HL-60 (cell line): Measurements from ENCODE around the gene PTGDR.

Experiments
- DNase-seq, 2 experiments: peaks; one replicate each; pipeline ENCODE4 v3.0.0-alpha.2; 2010 to 2020; ENCODE audit warnings: low read depth in 1 of 2, low spot score in 1 of 2
- H3K27ac ChIP-seq: fragments of 250-450 bp; sonication (Bioruptor Pico); replicated peaks from 2 replicates; pipeline ENCODE4 v1.5.1; 2020; ENCODE audit warnings: mild to moderate bottlenecking, moderate library complexity
- H3K27me3 ChIP-seq: fragments of 250-450 bp; sonication (Bioruptor Pico); 2 replicates; pipeline ENCODE4 v1.5.1; 2021; ENCODE audit warnings: mild to moderate bottlenecking, moderate library complexity; ENCODE audit not compliant: insufficient read depth, poor library complexity, severe bottlenecking
- H3K4me3 ChIP-seq: replicated peaks from 2 replicates; pipeline ENCODE4 v1.5.1; 2011; ENCODE audit warnings: mild to moderate bottlenecking, control low read depth, low read length; ENCODE audit not compliant: insufficient read depth
- GABPA ChIP-seq: IDR thresholded peaks from 2 replicates; pipeline ENCODE4 v1.6.1; 2012; ENCODE audit warnings: low read depth
- POLR2AphosphoS5 ChIP-seq: IDR thresholded peaks from 2 replicates; pipeline ENCODE4 v1.6.1; 2012; ENCODE audit warnings: low read depth
- SPI1 ChIP-seq: IDR thresholded peaks from 2 replicates; pipeline ENCODE4 v1.6.1; 2012; ENCODE audit warnings: low read depth, mild to moderate bottlenecking, borderline replicate concordance
- TF ChIP-seq, protein P1 (sequence below): IDR thresholded peaks from 2 replicates; pipeline ENCODE4 v1.6.1; 2012; ENCODE audit warnings: low read depth; ENCODE audit not compliant: insufficient replicate concordance
- TF ChIP-seq, protein P2 (sequence below): IDR thresholded peaks from one replicate; pipeline ENCODE4 v1.5.1; 2011; ENCODE audit warnings: low read length, control low read depth, inconsistent platforms; ENCODE audit not compliant: insufficient read depth

Gene PTGDR

DNA sequence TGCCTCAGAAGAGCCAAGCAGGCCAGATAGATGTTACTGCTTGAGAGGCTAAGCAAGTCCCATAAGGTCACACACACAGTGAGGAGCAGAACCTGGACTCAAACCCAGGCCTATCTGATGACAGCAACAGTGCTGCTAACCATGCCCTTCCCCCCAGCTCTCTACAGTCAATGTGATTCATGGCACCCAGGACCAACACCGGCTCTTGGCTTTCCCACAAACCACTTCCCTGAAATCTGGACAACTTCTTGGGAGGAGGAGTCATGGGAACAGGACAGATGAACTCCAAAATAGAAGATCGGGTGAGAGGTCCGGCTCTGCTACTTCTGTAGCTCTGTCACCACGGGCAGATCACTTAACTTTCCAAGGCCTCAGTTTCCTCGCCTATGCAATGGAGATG is 716 bp upstream of the PTGDR start:
- TF ChIP-seq POLR2AphosphoS5 (no peak), SPI1 (no peak), GABPA (no peak)
- TF ChIP-seq, protein P1, sequence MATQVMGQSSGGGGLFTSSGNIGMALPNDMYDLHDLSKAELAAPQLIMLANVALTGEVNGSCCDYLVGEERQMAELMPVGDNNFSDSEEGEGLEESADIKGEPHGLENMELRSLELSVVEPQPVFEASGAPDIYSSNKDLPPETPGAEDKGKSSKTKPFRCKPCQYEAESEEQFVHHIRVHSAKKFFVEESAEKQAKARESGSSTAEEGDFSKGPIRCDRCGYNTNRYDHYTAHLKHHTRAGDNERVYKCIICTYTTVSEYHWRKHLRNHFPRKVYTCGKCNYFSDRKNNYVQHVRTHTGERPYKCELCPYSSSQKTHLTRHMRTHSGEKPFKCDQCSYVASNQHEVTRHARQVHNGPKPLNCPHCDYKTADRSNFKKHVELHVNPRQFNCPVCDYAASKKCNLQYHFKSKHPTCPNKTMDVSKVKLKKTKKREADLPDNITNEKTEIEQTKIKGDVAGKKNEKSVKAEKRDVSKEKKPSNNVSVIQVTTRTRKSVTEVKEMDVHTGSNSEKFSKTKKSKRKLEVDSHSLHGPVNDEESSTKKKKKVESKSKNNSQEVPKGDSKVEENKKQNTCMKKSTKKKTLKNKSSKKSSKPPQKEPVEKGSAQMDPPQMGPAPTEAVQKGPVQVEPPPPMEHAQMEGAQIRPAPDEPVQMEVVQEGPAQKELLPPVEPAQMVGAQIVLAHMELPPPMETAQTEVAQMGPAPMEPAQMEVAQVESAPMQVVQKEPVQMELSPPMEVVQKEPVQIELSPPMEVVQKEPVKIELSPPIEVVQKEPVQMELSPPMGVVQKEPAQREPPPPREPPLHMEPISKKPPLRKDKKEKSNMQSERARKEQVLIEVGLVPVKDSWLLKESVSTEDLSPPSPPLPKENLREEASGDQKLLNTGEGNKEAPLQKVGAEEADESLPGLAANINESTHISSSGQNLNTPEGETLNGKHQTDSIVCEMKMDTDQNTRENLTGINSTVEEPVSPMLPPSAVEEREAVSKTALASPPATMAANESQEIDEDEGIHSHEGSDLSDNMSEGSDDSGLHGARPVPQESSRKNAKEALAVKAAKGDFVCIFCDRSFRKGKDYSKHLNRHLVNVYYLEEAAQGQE = no peak
- TF ChIP-seq, protein P2, sequence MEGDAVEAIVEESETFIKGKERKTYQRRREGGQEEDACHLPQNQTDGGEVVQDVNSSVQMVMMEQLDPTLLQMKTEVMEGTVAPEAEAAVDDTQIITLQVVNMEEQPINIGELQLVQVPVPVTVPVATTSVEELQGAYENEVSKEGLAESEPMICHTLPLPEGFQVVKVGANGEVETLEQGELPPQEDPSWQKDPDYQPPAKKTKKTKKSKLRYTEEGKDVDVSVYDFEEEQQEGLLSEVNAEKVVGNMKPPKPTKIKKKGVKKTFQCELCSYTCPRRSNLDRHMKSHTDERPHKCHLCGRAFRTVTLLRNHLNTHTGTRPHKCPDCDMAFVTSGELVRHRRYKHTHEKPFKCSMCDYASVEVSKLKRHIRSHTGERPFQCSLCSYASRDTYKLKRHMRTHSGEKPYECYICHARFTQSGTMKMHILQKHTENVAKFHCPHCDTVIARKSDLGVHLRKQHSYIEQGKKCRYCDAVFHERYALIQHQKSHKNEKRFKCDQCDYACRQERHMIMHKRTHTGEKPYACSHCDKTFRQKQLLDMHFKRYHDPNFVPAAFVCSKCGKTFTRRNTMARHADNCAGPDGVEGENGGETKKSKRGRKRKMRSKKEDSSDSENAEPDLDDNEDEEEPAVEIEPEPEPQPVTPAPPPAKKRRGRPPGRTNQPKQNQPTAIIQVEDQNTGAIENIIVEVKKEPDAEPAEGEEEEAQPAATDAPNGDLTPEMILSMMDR = no peak
- DNase-seq = no peak
- Histone ChIP-seq H3K4me3 (no peak overlapping the region), H3K27ac (no peak overlapping the region), H3K27me3 (peaks cover 40% of the 10 kb centered on the region)

DNA sequence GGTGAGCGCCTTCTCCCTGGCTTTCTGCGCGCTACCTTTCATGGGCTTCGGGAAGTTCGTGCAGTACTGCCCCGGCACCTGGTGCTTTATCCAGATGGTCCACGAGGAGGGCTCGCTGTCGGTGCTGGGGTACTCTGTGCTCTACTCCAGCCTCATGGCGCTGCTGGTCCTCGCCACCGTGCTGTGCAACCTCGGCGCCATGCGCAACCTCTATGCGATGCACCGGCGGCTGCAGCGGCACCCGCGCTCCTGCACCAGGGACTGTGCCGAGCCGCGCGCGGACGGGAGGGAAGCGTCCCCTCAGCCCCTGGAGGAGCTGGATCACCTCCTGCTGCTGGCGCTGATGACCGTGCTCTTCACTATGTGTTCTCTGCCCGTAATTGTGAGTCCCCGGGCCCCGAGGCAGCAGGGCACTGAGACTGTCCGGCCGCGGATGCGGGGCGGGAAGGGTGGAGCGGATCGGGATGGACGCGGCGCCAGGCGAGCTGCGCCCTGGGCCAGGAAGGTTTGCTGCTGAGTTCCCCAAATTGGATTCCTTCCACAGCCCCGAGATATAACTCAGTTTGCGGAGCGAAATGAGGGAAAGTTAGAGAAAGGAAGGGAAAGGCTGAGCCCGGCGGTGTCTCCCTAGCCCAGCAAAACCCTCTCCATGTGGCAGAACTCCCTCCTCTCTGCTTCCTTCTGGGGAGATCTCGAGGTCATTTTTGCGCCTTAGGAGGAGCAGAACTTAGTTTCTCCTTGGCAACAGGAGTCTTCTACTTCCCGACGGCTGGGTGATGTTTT is 972 bp downstream of the PTGDR start:
- TF ChIP-seq POLR2AphosphoS5 (no peak), SPI1 (no peak), GABPA (no peak)
- TF ChIP-seq, protein P2 = no peak
- TF ChIP-seq, protein P1 = no peak
- DNase-seq = no peak
- peaks cover 42% of the 10 kb centered on the region for H3K27me3 ChIP-seq
- H3K27ac ChIP-seq = no peak overlapping the region
- no peak overlapping the region for H3K4me3 ChIP-seq

DNA sequence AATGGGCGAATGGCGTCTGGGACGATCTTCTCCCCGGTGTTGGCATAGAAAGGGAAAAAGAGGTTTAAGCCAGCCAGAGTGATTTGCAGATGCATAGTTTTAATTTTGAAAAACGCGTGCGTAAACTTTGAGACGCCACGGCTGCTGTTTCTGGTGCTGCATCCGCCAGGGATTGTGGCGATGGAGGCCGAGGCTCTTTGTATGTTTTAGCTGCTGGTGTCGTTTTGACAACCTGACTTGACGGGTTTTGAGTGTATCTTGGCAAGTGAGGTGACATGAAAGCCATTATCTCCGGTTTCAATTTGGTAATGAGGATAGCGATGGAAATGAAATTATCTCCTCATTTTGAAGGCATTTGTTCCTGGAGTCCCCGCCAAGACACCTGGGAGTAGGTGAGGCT is 1.6 kb downstream of the PTGDR start:
- TF ChIP-seq POLR2AphosphoS5 (no peak), GABPA (no peak), SPI1 (no peak)
- TF ChIP-seq, protein P2 = no peak
- TF ChIP-seq, protein P1 = no peak
- DNase-seq = no peak
- no peak overlapping the region for H3K27ac ChIP-seq
- H3K4me3 ChIP-seq = no peak overlapping the region
- H3K27me3 ChIP-seq = peaks cover 42% of the 10 kb centered on the region
